CD4-positive, alpha-beta memory T cell (primary cell): Measurements from ENCODE around the gene CCDC157. TPM values are rescaled to one million over a fixed set of nuclear protein-coding genes. Genes with fewer than 3 reads are reported as not detected.

Experiments
- CTCF ChIA-PET: fragments of 350-600 bp; sonication (Branson Sonifier 250); formaldehyde crosslinking; loops from one replicate; lab custom pipeline; 2021; ENCODE audit warnings: inconsistent platforms; ENCODE audit not compliant: partially characterized antibody; lab: Charles Lee
- POLR2A ChIA-PET: fragments of 350-600 bp; sonication (Branson Sonifier 250); formaldehyde crosslinking; loops from one replicate; lab custom pipeline; 2021; ENCODE audit not compliant: partially characterized antibody; lab: Charles Lee
- DNase-seq, 5 donors: peaks; one replicate each; pipeline versions ENCODE4 v3.0.0 to v3.0.0-alpha.2; 2020 to 2022; ENCODE audit warnings: mixed read lengths in 1 of 5
- H3K27ac ChIP-seq: one replicate; pipeline ENCODE4 v1.7.0; 2013; ENCODE audit warnings: low read depth, low read length
- H3K27me3 ChIP-seq: 2 replicates; pipeline ENCODE4 v1.7.0; 2013; ENCODE audit warnings: mild to moderate bottlenecking, low read length, moderate library complexity; ENCODE audit not compliant: insufficient read depth
- H3K36me3 ChIP-seq: 2 replicates; pipeline ENCODE4 v1.7.0; 2013; ENCODE audit warnings: mild to moderate bottlenecking, low read length, moderate library complexity; ENCODE audit not compliant: insufficient read depth
- H3K4me1 ChIP-seq: 2 replicates; pipeline ENCODE4 v1.7.0; 2013; ENCODE audit warnings: mild to moderate bottlenecking, low read length, moderate library complexity; ENCODE audit not compliant: insufficient read depth
- H3K4me3 ChIP-seq, 2 donors: one replicate each; pipeline ENCODE4 v1.7.0; 2013; ENCODE audit warnings: low read length in 2 of 2, mild to moderate bottlenecking in 1 of 2
- H3K9me3 ChIP-seq, 2 donors: one replicate each; pipeline ENCODE4 v1.7.0; 2013; ENCODE audit warnings: low read length in 2 of 2, control low read depth in 1 of 2; ENCODE audit not compliant: control insufficient read depth in 1 of 2
- H3K27ac Mint-ChIP-seq, 7 donors: one replicate each; pipeline ENCODE4 v1.8.0; 2020 to 2021; ENCODE audit warnings: mixed read lengths in 7 of 7, mild to moderate bottlenecking in 6 of 7, inconsistent platforms in 3 of 7, moderate library complexity in 3 of 7
- H3K27me3 Mint-ChIP-seq, 2 donors: one replicate each; pipeline ENCODE4 v1.8.0; 2020 to 2021; ENCODE audit warnings: mixed read lengths in 2 of 2
- H3K36me3 Mint-ChIP-seq, 2 donors: one replicate each; pipeline ENCODE4 v1.8.0; 2020 to 2021; ENCODE audit warnings: mixed read lengths in 2 of 2, inconsistent platforms in 1 of 2, mild to moderate bottlenecking in 1 of 2
- H3K4me1 Mint-ChIP-seq, 4 donors: one replicate each; pipeline ENCODE4 v1.8.0; 2020 to 2021; ENCODE audit warnings: mixed read lengths in 4 of 4, mild to moderate bottlenecking in 1 of 4
- H3K4me3 Mint-ChIP-seq, 8 donors: one replicate each; pipeline ENCODE4 v1.8.0; 2020 to 2021; ENCODE audit warnings: mixed read lengths in 8 of 8, mild to moderate bottlenecking in 7 of 8, moderate library complexity in 6 of 8, inconsistent platforms in 3 of 8
- H3K9me3 Mint-ChIP-seq, 8 donors: one replicate each; pipeline ENCODE4 v1.8.0; 2020 to 2021; ENCODE audit warnings: mixed read lengths in 8 of 8, mild to moderate bottlenecking in 5 of 8, inconsistent platforms in 3 of 8, moderate library complexity in 1 of 8
- intact Hi-C: fragments of 100-400 bp; cut with micrococcal nuclease; formaldehyde crosslinking; loops from one replicate; pipeline ENCODE4 v1.15.1; 2023
- polyA plus RNA-seq, 2 donors: library from polyadenylated mRNA; unstranded; fragments of 300-500 nt; fragmentation: Illumina TruSeq; gene quantifications; one replicate each; pipeline ENCODE4 v1.2.3, GENCODE V29; 2021
- total RNA-seq, 2 experiments: library from RNA; stranded (reverse); gene quantifications; one replicate each; pipeline ENCODE4 v1.2.3, GENCODE V29; 2021

CCDC157 gene
- total and polyA plus RNA-seq, 4 experiments from 2014 or later: 0.38 to 3.9 (median 2.5) TPM

GRCh38 chr22:30347255-30347892 lies 9.4 kb upstream of the CCDC157 start:
- intact Hi-C loops: no loop called here
- no peaks in the 10 kb centered on the region for H3K27me3 Mint-ChIP-seq
- Histone ChIP-seq H3K27me3 (no peaks in the 10 kb centered on the region), H3K27ac (no peak overlapping the region), H3K4me1 (peaks cover 71% of the 10 kb centered on the region), H3K9me3 (no peaks in the 10 kb centered on the region), H3K36me3 (peaks cover 78% of the 10 kb centered on the region), H3K4me3 (no peak overlapping the region)
- no peak for DNase-seq
- H3K27ac Mint-ChIP-seq: peak overlapping the region; percentile 17 to 88 (median 82)
- POLR2A ChIA-PET: interaction anchor here (1.0 to 3.4 kb wide), 9 partner anchors 9 to 58 kb away, joined by 3 to 13 read pairs (median 6); partner anchors contain the start of genes CASTOR1, CCDC157, RNF215 and SF3A1
- peaks cover 37 to 74% (median 51%) of the 10 kb centered on the region in 4 donors for H3K4me1 Mint-ChIP-seq
- CTCF ChIA-PET: interaction anchor here (0.9 to 2.2 kb wide), 3 partner anchors 22 to 84 kb away, joined by 4 to 12 read pairs (median 4); no protein-coding TSS in a partner anchor
- H3K4me3 Mint-ChIP-seq: peak overlapping the region in 6 of 8 donors; percentile 4 to 70 (median 37)
- H3K9me3 Mint-ChIP-seq: no peaks in the 10 kb centered on the region
- H3K36me3 Mint-ChIP-seq: peaks cover 66 to 87% of the 10 kb centered on the region in 2 donors

GRCh38 chr22:30348404-30348803 lies 8.4 kb upstream of the CCDC157 start:
- Histone ChIP-seq H3K36me3 (peaks cover 74% of the 10 kb centered on the region), H3K4me1 (peaks cover 79% of the 10 kb centered on the region), H3K9me3 (no peaks in the 10 kb centered on the region), H3K4me3 (no peak overlapping the region), H3K27ac (no peak overlapping the region), H3K27me3 (no peaks in the 10 kb centered on the region)
- intact Hi-C loops: no loop called here
- ChIA-PET CTCF (interaction anchor here (3.6 kb wide), 1 partner anchor 60 kb away, joined by 19 read pairs; the partner anchor contains the start of gene CASTOR1), POLR2A (interaction anchor here (1.0 to 3.4 kb wide), 5 partner anchors 8 to 59 kb away, joined by 3 to 13 read pairs (median 6); partner anchors contain the start of genes CASTOR1, CCDC157, SF3A1 and TBC1D10A)
- peak overlapping the region; percentile 22 to 92 (median 66) for H3K27ac Mint-ChIP-seq
- no peaks in the 10 kb centered on the region for H3K9me3 Mint-ChIP-seq
- H3K36me3 Mint-ChIP-seq: peaks cover 61 to 85% of the 10 kb centered on the region in 2 donors
- DNase-seq: no peak
- peak overlapping the region in 3 of 8 donors; percentile 39 to 65 (median 55) for H3K4me3 Mint-ChIP-seq
- peaks cover 34 to 84% (median 56%) of the 10 kb centered on the region in 4 donors for H3K4me1 Mint-ChIP-seq
- H3K27me3 Mint-ChIP-seq: no peaks in the 10 kb centered on the region

GRCh38 chr22:30348809-30349208 lies 8.0 kb upstream of the CCDC157 start:
- peaks cover 69% of the 10 kb centered on the region for H3K36me3 ChIP-seq
- peak overlapping the region in 6 of 7 donors; percentile 22 to 92 (median 64) for H3K27ac Mint-ChIP-seq

GRCh38 chr22:30351226-30351625 lies 5.6 kb upstream of the CCDC157 start:
- peaks cover 44 to 77% of the 10 kb centered on the region in 2 donors for H3K36me3 Mint-ChIP-seq
- peaks cover 45 to 94% (median 66%) of the 10 kb centered on the region in 4 donors for H3K4me1 Mint-ChIP-seq
- H3K27ac Mint-ChIP-seq: peak overlapping the region in 5 of 7 donors; percentile 46 to 82 (median 62)
- ChIA-PET CTCF (interaction anchor here (3.6 kb wide), 1 partner anchor 63 kb away, joined by 19 read pairs; the partner anchor contains the start of gene CASTOR1), POLR2A (interaction anchor here (0.9 kb wide), 1 partner anchor 36 kb away, joined by 3 read pairs; the partner anchor contains the start of gene RNF215)
- no peaks in the 10 kb centered on the region for H3K9me3 ChIP-seq
- H3K36me3 ChIP-seq: peaks cover 45% of the 10 kb centered on the region
- H3K27ac ChIP-seq: no peak overlapping the region
- peaks cover 82% of the 10 kb centered on the region for H3K4me1 ChIP-seq
- no peaks in the 10 kb centered on the region for H3K9me3 Mint-ChIP-seq
- no peaks in the 10 kb centered on the region for H3K27me3 Mint-ChIP-seq
- no peak overlapping the region for H3K4me3 ChIP-seq
- intact Hi-C loops: no loop called here
- DNase-seq: no peak
- peak overlapping the region in 4 of 8 donors; percentile 23 to 49 (median 27) for H3K4me3 Mint-ChIP-seq
- no peaks in the 10 kb centered on the region for H3K27me3 ChIP-seq

More at GRCh38 chr22:30348809-30349208, 8.0 kb upstream of the CCDC157 start:
- intact Hi-C loops: no loop called here
- H3K4me1 Mint-ChIP-seq: peaks cover 36 to 88% (median 59%) of the 10 kb centered on the region in 4 donors
- H3K9me3 Mint-ChIP-seq: no peaks in the 10 kb centered on the region
- Histone ChIP-seq H3K4me1 (peaks cover 82% of the 10 kb centered on the region), H3K27me3 (no peaks in the 10 kb centered on the region), H3K27ac (no peak overlapping the region), H3K9me3 (no peaks in the 10 kb centered on the region), H3K4me3 (no peak overlapping the region)
- H3K4me3 Mint-ChIP-seq: peak overlapping the region in 4 of 8 donors; percentile 7 to 65 (median 47)
- peaks cover 60 to 85% of the 10 kb centered on the region in 2 donors for H3K36me3 Mint-ChIP-seq
- POLR2A ChIA-PET: interaction anchor here (1.1 to 3.4 kb wide), 4 partner anchors 8 to 59 kb away, joined by 3 to 13 read pairs (median 6); partner anchors contain the start of genes CASTOR1, CCDC157, SF3A1 and TBC1D10A
- DNase-seq: no peak
- CTCF ChIA-PET: interaction anchor here (3.6 kb wide), 1 partner anchor 61 kb away, joined by 19 read pairs; the partner anchor contains the start of gene CASTOR1
- H3K27me3 Mint-ChIP-seq: no peaks in the 10 kb centered on the region

- peaks cover 27% of the 10 kb centered on the region for H3K36me3 ChIP-seq
- no peak overlapping the region for H3K4me3 ChIP-seq
- peaks cover 28 to 59% of the 10 kb centered on the region in 2 donors for H3K36me3 Mint-ChIP-seq
- peak overlapping the region; percentile 74 to 98 (median 94) for H3K27ac Mint-ChIP-seq
- no peaks in the 10 kb centered on the region for H3K27me3 Mint-ChIP-seq
- peak overlapping the region; percentile 93 to 98 (median 97) for H3K4me3 Mint-ChIP-seq
- H3K4me1 ChIP-seq: peaks cover 61% of the 10 kb centered on the region
- DNase-seq: no peak
- intact Hi-C loops: loop anchor here (5.0 kb wide), 1 partner anchor 47 kb away; no protein-coding TSS in a partner anchor
- H3K27me3 ChIP-seq: no peaks in the 10 kb centered on the region
- H3K4me1 Mint-ChIP-seq: peaks cover 35 to 78% (median 61%) of the 10 kb centered on the region in 4 donors
- no peaks in the 10 kb centered on the region for H3K9me3 ChIP-seq
- no peaks in the 10 kb centered on the region for H3K9me3 Mint-ChIP-seq
- peak overlapping the region; percentile 96 for H3K27ac ChIP-seq
- ChIA-PET POLR2A (interaction anchor here (0.8 to 8.9 kb wide), 9 partner anchors 11 to 66 kb away, joined by 3 to 118 read pairs (median 4); partner anchors contain the start of genes CASTOR1 and TBC1D10A), CTCF (interaction anchor here (1.3 to 3.3 kb wide), 2 partner anchors 36 to 66 kb away, joined by 3 to 21 read pairs; partner anchors contain the start of gene CASTOR1)
Measured at GRCh38 chr22:30354644-30355043, 2.2 kb upstream of the CCDC157 start.

GRCh38 chr22:30357236-30357570 lies 396 bp downstream of the CCDC157 start:
- Mint-ChIP-seq H3K9me3 (no peaks in the 10 kb centered on the region), H3K4me3 (peak overlapping the region; percentile 93 to 98 (median 97)), H3K27me3 (no peaks in the 10 kb centered on the region), H3K4me1 (peaks cover 24 to 54% (median 43%) of the 10 kb centered on the region in 4 donors), H3K36me3 (peaks cover 12 to 36% of the 10 kb centered on the region in 2 donors), H3K27ac (peak overlapping the region; percentile 94 to 99 (median 97))
- Histone ChIP-seq H3K27ac (peak overlapping the region; percentile 96), H3K9me3 (no peaks in the 10 kb centered on the region), H3K4me3 (peak overlapping the region; percentile 32 to 82), H3K27me3 (no peaks in the 10 kb centered on the region), H3K4me1 (peaks cover 42% of the 10 kb centered on the region), H3K36me3 (peaks cover 7% of the 10 kb centered on the region)
- CTCF ChIA-PET: interaction anchor here (1.0 to 4.0 kb wide), 7 partner anchors 27 to 249 kb away, joined by 3 to 42 read pairs (median 4); partner anchors contain the start of genes CASTOR1 and RNF215
- no peak for DNase-seq
- intact Hi-C loops: loop anchor here (2.0 to 5.0 kb wide), 3 partner anchors 30 to 68 kb away; partner anchors contain the start of genes MTFP1 and RNF215
- POLR2A ChIA-PET: interaction anchor here (0.6 to 8.9 kb wide), 23 partner anchors 9 to 804 kb away, joined by 3 to 118 read pairs (median 9); partner anchors contain the start of genes CASTOR1, MTFP1, TBC1D10A and THOC5
